Fibroblast of mammary gland (primary cell): ENCODE results near the gene NFATC2.

Source experiments
- DNase-seq: peaks from one replicate; pipeline ENCODE4 v3.0.0-alpha.2; 2010; ENCODE audit warnings: low read depth
- H3K4me3 ChIP-seq: 2 replicates; pipeline ENCODE4 v1.5.1; 2011; ENCODE audit warnings: low read depth, mild to moderate bottlenecking, low read length, moderate library complexity; ENCODE audit not compliant: control insufficient read depth
- TF ChIP-seq, protein P1 (sequence below): conservative IDR thresholded peaks from 2 replicates; pipeline ENCODE4 v1.5.1; 2011; ENCODE audit warnings: low read depth, low read length, inconsistent platforms; ENCODE audit not compliant: control insufficient read depth, insufficient read depth

The NFATC2 gene

DNA sequence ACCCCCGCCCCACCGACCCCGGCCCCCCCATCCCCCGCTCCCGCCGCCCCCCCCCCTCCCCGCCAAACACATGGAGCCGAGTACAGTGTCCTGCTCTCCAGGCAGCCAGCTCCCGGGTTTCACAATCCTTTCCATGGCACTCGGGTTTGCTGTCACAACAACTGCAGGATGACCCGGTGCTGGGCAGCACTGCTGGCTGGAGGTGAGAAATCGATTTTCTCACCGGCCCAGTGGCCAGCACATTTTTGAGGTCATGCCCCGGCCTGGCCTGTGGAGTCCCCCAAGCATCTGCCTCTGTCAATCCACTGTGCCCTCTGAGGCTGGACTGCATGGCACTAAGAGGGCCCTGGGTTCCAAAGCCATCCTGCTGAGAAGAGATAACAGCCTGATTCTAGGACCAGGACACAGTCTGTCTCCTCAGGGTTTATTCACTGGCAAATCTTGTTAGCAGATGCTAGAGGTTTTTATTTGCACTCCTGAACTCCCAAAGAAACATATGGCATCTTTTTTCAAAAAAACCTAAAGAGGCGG, 129.5 kb downstream of the NFATC2 start:
- H3K4me3 ChIP-seq, result no peak overlapping the region
- TF ChIP-seq, protein P1, sequence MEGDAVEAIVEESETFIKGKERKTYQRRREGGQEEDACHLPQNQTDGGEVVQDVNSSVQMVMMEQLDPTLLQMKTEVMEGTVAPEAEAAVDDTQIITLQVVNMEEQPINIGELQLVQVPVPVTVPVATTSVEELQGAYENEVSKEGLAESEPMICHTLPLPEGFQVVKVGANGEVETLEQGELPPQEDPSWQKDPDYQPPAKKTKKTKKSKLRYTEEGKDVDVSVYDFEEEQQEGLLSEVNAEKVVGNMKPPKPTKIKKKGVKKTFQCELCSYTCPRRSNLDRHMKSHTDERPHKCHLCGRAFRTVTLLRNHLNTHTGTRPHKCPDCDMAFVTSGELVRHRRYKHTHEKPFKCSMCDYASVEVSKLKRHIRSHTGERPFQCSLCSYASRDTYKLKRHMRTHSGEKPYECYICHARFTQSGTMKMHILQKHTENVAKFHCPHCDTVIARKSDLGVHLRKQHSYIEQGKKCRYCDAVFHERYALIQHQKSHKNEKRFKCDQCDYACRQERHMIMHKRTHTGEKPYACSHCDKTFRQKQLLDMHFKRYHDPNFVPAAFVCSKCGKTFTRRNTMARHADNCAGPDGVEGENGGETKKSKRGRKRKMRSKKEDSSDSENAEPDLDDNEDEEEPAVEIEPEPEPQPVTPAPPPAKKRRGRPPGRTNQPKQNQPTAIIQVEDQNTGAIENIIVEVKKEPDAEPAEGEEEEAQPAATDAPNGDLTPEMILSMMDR, result no peak
- peak; percentile 25 for DNase-seq

- DNase-seq, result peak; percentile 34
- TF ChIP-seq, protein P1, result no peak
- no peak overlapping the region for H3K4me3 ChIP-seq
Observed at GRCh38 chr20:51412333-51412871, 130.1 kb downstream of the NFATC2 start.

DNA sequence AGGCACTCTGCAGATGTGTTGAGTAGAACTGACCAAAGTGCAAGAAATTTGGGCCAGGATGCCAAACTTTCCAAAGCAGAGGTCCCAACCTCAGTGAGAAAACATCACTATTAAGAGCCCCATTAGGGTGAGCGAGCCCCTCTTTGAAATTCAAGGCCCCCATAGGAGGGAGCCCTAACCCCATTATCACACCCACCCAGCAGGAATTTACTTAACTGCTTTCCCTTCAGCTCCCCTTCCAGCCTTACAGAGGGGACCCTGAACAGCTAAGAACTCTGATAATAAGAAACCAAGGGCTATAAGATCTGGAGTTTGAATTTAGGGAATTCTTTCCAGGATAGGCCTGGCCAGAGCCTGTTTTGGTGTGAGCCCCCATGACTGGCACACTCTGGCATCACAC, 130.6 kb downstream of the NFATC2 start:
- TF ChIP-seq, protein P1, result no peak
- DNase-seq, result no peak
- H3K4me3 ChIP-seq, result no peak overlapping the region

DNA sequence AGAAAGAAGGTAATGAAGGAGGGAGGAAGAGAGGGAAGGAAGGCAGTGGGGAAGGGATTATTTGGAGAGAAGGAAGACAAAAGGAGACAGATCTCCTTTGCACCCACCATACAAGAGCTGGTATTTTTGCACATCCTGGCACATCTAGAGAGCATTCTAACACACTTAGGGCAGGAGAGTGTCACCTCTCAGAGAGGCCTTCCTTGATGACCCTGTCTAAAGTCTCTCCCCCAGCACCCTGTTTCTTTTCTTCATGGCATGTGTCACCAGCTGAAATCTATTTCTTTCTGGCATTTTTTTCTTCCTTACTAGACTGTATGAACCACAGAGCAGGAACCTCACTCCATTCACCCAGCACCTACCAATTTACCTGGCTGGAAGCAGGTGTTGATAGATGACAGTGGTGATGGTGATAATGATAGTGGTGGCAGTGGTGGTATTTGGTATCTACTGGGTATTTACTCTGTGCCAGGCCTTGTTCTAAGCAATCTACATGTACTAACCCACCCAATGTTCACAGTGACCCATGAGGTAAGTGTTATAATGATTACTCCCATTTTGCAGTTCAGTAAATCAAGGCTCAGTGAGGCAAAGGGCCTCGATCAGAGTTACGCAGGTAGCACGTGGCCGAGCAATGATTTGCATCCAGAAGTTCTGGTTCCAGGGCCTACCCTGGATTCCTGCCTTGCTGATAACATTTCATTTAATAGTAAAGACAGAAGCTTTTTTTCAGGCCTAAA, 131.8 kb downstream of the NFATC2 start:
- DNase-seq, result no peak
- H3K4me3 ChIP-seq, result no peak overlapping the region
- TF ChIP-seq, protein P1, result no peak

DNA sequence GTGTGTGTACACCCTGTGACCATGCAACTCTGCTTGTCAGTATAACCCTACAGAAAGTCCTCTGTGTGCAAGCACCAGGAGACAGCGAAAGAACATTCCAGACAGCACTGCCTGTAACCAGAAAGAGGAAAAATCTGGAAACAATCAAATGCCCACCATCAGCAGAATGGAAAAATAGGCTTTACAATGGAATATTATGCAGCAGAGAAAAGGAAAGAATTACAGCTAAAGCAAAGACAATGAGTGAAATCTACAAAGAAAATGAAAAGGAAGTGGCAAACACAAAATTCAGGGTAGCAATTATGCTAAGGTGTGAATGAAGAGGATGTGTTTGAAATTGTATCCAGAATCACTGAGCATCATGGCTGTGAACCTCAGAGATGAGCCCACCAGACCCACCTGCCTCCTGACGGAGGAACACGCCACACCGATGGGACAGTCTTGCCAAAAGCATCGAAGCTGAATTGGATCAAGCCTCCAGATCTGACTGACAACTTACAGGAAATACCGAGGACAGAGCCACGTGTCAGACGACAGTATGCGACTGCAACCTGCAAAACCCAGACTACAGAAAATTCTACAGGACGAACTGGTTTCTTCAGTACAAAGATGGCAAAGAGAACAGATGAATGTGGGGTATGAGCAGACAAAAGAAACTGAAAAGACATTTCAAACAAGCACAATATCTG, 133.2 kb downstream of the NFATC2 start:
- TF ChIP-seq, protein P1, result no peak
- DNase-seq, result no peak

GRCh38 chr20:51404297-51405060, 138.0 kb downstream of the NFATC2 start:
- DNase-seq, result no peak
- no peak overlapping the region for H3K4me3 ChIP-seq
- TF ChIP-seq, protein P1, result no peak

More for the DNA sequence above, 133.2 kb downstream of the NFATC2 start:
- no peak overlapping the region for H3K4me3 ChIP-seq
